ENCODE data around the gene IFT27. TPM values are rescaled to one million over a fixed set of nuclear protein-coding genes. Genes with fewer than 3 reads are reported as not detected.

The IFT27 gene
- total RNA-seq, 1 donor from 2014 or later = 30.2 TPM

DNA sequence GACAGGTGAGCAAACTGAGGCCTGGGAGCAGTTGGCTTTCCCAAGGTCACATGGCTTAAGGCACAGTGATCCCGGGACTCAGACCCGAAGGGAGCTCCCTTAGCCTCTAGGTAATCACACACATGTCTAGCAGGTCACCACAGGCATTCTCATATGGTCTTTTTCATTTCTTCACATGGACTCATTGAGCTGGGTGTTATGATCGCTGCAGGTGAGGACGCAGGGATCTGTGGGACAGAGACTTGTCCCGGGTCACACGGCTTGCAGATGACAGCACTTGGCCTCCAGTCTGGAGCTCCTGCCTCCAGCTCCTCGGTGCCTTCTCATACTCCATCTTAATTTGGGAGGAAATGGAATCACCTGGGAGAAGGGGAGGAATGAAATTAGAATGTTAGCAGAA, 48.8 kb downstream of the IFT27 start:
- Histone ChIP-seq H3K4me1 (no peaks in the 10 kb centered on the region), H3K9me3 (no peaks in the 10 kb centered on the region), H3K27me3 (ENCODE audit: low read depth) (peaks cover 38% of the 10 kb centered on the region), H3K4me3 (no peak overlapping the region), H3K27ac (no peak overlapping the region), H3K36me3 (no peaks in the 10 kb centered on the region)
- no peak for DNase-seq
- intact Hi-C loops (cut with DNase I) = no loop called here
- TF ChIP-seq, protein P1, sequence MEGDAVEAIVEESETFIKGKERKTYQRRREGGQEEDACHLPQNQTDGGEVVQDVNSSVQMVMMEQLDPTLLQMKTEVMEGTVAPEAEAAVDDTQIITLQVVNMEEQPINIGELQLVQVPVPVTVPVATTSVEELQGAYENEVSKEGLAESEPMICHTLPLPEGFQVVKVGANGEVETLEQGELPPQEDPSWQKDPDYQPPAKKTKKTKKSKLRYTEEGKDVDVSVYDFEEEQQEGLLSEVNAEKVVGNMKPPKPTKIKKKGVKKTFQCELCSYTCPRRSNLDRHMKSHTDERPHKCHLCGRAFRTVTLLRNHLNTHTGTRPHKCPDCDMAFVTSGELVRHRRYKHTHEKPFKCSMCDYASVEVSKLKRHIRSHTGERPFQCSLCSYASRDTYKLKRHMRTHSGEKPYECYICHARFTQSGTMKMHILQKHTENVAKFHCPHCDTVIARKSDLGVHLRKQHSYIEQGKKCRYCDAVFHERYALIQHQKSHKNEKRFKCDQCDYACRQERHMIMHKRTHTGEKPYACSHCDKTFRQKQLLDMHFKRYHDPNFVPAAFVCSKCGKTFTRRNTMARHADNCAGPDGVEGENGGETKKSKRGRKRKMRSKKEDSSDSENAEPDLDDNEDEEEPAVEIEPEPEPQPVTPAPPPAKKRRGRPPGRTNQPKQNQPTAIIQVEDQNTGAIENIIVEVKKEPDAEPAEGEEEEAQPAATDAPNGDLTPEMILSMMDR (IDR thresholded peaks at IDR 0.05) = no peak
- no peak for ATAC-seq

GRCh38 chr22:36726007-36726380, 49.9 kb downstream of the IFT27 start:
- ATAC-seq (no peak), DNase-seq (no peak)
- TF ChIP-seq, protein P1 (IDR thresholded peaks at IDR 0.05) = no peak
- H3K27ac ChIP-seq = no peak overlapping the region
- H3K36me3 ChIP-seq = no peaks in the 10 kb centered on the region
- H3K9me3 ChIP-seq = no peaks in the 10 kb centered on the region
- intact Hi-C loops (cut with DNase I) = no loop called here
- H3K4me1 ChIP-seq = no peaks in the 10 kb centered on the region
- H3K27me3 ChIP-seq (ENCODE audit: low read depth) = peaks cover 35% of the 10 kb centered on the region
- H3K4me3 ChIP-seq = no peak overlapping the region

DNA sequence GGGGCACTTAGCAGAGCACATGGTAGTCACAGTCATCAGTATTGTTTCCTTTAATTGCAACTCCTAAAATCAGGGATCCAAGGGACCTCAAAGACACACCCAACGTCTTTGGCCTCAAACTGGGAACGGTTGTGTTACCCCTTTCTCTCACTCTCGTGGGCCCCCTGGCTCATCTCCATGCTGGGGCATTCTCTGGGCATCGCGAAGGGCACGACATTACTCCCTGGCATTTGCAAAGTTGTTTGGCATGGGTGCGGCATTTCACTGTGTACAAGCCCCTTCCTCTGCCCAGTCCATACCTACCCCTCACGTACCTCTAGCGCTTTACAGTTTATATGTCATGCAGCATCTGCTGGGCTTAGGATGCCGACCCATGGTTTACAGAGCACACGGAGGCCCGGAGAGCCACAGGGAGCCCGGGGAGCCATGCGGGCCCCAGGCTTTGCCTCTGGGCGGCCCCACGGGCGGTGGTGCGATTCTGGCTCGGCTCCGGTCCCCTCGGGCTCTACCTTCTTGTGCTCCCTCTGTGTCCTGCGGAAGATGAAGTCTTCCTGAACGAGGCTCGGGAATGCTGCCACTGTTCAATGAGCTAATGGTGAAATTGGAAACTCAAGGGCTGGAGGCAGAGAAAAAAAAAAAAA, 50.4 kb downstream of the IFT27 start:
- TF ChIP-seq, protein P1 (IDR thresholded peaks at IDR 0.05) = no peak
- no peak for DNase-seq
- Histone ChIP-seq H3K36me3 (no peaks in the 10 kb centered on the region), H3K9me3 (no peaks in the 10 kb centered on the region), H3K4me3 (no peak overlapping the region), H3K4me1 (no peaks in the 10 kb centered on the region), H3K27ac (no peak overlapping the region), H3K27me3 (ENCODE audit: low read depth) (peaks cover 35% of the 10 kb centered on the region)
- ATAC-seq = no peak
- intact Hi-C loops (cut with DNase I) = no loop called here

DNA sequence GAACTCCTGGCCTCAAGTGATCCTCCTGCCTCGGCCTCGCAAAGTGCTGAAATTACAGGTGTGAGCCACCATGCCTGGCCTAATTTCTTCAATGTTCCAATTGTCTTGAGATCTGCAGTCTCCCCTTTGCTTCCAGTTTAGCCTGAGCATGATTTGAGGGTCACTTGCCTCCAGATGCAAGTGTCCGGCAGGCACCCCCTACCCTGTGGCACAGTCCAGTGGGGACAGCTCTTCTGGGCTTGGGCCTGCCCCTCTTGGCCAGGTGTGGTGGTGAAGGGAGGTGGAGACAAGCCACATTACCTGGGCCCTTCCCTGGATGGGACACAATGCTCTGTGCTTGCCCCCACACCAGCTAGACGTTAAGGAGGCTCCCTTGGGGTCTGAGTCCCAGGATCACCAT, 51.1 kb downstream of the IFT27 start:
- Histone ChIP-seq H3K4me1 (no peaks in the 10 kb centered on the region), H3K9me3 (no peaks in the 10 kb centered on the region), H3K36me3 (no peaks in the 10 kb centered on the region), H3K27me3 (ENCODE audit: low read depth) (peaks cover 35% of the 10 kb centered on the region), H3K4me3 (no peak overlapping the region), H3K27ac (no peak overlapping the region)
- TF ChIP-seq, protein P1 (IDR thresholded peaks at IDR 0.05) = no peak
- intact Hi-C loops (cut with DNase I) = no loop called here
- ATAC-seq = no peak
- no peak for DNase-seq

- H3K4me1 ChIP-seq = no peaks in the 10 kb centered on the region
- H3K4me3 ChIP-seq = no peak overlapping the region
- H3K36me3 ChIP-seq = no peaks in the 10 kb centered on the region
- intact Hi-C loops (cut with DNase I) = no loop called here
- TF ChIP-seq, protein P1 (IDR thresholded peaks at IDR 0.05) = no peak
- DNase-seq = no peak
- no peak for ATAC-seq
- H3K9me3 ChIP-seq = no peaks in the 10 kb centered on the region
- H3K27ac ChIP-seq = no peak overlapping the region
- H3K27me3 ChIP-seq (ENCODE audit: low read depth) = peaks cover 38% of the 10 kb centered on the region
These were observed 53.9 kb downstream of the IFT27 start for GRCh38 chr22:36722055-36722454.
